DMS 273 (cell line): ENCODE measurements around the gene RIF1.
"Not testable (repeated sequence)": the region's sequence is repeated elsewhere in the genome, so short reads cannot be mapped to it uniquely, and the experiment has no call there.

Experiments
- DNase-seq: peaks from one replicate; lab custom pipeline; 2025; ENCODE audit not compliant: unreplicated experiment; lab: John Stamatoyannopoulos, UW

Gene RIF1

GRCh38 chr2:151408788-151409600 lies 708 bp upstream of the RIF1 start:
- DNase-seq = no peak

DNA sequence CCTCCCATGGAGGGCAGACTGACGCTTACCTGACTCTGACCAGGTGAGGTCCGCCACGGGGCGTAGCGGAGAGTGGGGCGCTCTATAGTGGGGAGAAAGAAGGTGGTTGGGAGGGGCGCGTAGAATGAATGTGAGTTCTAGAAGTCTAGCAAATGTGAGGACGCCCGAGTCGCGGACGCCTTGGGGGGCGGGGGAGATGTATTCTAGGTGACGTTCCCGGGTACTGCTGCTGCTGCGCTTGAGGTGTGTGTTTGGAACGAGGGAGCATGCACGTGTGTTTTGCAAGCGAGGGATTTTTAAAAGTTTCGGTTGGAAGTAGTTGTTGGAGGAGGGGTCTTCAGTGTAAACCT lies 758 bp downstream of the RIF1 start:
- DNase-seq = peak; percentile 73

DNA sequence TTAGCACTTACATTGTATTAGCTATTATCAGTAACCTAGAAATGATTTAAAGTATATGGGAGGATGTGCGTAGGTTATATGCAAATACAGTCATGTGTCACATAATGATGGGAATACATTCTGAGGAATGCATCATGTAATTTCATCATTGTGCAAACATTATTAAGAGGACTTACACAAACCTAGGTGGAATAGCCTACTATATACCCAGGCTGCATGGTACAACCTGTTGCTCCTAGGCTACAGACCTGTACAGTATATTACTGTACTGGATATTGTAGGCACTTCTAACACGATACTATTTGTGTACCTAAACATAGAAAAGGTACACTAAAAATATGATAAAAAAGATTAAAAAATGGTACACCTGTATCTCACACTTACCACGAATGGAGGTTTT lies 7.9 kb downstream of the RIF1 start:
- no peak for DNase-seq

DNA sequence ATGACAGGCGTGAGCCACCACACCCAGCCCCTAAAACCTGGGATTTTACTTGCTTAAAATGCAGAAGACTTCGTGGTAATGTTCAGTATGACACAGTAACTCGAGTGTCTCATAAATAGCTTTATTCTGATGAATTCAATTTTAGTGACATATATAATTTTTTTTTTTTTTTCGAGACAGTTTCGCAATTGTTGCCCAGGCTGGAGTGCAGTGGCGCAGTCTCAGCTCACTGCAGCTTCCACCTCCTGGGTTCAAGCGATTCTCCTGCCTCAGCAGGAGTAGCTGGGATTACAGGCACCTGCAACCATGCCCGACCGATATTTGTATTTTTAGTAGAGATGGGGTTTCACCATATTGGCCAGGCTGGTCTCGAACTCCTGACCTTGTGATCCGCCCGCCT lies 12.0 kb downstream of the RIF1 start:
- DNase-seq = not testable (repeated sequence)

DNA sequence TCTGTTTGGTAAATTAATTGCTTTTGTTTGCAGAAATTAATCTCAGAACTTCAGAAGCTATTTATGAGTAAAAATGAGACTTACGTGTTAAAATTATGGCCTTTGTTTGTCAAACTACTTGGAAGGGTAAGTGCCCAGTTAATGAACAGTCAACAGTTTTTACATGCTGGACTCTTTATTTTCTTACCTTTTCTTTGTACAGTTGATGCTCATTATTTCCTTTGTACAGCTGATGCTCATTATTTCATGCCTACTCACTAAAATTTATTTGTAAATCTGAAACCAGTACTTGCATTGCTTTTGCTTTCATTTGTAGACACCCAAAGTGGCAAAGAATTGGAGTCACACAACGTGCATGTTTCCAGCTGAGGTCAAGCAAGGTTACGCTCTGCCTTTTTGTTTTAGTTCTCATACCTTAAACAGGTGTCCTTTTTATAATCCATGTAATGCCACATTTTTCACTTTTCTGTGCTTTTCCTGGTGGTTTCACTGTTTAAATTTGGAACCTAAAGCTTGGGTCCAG lies 13.3 kb downstream of the RIF1 start:
- no peak for DNase-seq

DNA sequence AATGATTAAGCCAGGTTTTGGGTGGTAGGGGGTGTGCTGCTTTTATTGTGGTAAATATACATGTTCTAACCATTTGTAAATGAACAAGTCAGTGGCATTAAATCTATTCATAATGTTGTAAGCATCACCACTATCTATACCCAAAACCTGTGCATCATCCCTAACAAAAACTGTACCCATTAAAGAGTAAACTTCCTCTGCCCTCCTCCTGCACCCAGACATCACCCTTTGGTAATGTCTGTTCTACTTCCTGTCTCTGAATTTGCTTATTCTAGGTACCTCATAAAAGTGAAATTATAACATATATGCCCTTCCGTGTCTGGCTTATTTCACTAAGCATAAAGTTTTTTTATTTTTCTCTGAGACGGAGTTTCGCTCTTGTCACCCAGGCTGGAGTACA lies 14.1 kb downstream of the RIF1 start:
- DNase-seq = no peak

- DNase-seq = peak; percentile 32
These were observed 27.9 kb downstream of the RIF1 start for GRCh38 chr2:151437630-151438029.

- no peak for DNase-seq
These were observed 28.8 kb downstream of the RIF1 start for GRCh38 chr2:151438506-151438905.

GRCh38 chr2:151439127-151439526 lies 29.4 kb downstream of the RIF1 start:
- no peak for DNase-seq

- DNase-seq = no peak
These were observed 49.7 kb downstream of the RIF1 start for GRCh38 chr2:151459358-151459757.

DNA sequence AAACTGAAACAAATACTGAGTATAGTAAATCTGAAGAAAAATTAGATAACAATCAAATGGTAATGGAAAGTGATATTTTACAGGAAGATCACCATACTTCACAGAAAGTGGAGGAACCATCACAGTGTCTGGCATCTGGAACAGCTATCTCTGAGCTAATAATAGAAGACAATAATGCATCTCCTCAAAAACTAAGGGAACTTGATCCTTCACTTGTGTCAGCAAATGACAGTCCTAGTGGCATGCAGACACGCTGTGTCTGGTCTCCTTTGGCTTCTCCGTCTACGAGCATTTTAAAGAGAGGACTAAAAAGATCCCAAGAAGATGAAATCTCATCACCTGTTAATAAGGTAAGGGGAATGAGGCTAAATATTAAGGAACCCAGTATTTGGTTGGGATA lies 56.1 kb downstream of the RIF1 start:
- no peak for DNase-seq

- DNase-seq = no peak
These were observed 60.9 kb downstream of the RIF1 start for GRCh38 chr2:151470556-151470955.

GRCh38 chr2:151472966-151473365 lies 63.3 kb downstream of the RIF1 start:
- DNase-seq = no peak

- DNase-seq = no peak
These were observed 65.4 kb downstream of the RIF1 start for GRCh38 chr2:151475071-151475470.

- no peak for DNase-seq
These were observed 66.6 kb downstream of the RIF1 start for GRCh38 chr2:151476287-151476686.

GRCh38 chr2:151478011-151478410 lies 68.3 kb downstream of the RIF1 start:
- DNase-seq = no peak

- DNase-seq = no peak
These were observed 72.0 kb downstream of the RIF1 start for GRCh38 chr2:151481744-151482143.

DNA sequence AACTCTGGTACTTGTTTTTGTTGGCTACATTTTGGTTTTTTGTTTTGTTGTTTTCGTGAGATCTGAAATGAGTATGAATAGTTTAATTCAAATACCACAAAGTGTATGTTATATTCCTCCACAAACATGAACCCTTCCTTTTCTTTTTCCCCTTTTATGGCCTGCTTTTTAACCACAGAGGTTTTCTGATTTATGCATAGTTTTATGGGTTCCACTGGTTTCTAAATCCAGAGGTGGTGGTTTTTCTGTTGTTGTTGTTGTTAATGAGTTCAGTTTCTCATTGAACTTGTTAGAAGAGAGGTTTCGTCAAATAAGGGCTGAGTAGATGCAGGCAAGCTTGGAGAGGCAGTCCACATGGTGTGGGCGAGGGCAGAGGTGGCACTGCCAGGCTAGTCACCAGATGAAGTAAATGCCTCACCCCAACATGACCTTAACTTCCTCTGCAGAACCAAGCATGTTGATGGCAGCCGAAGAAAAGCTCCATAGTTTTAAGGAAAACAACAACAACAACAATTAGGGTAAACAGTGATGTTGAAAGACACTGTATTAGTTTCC lies 72.5 kb downstream of the RIF1 start:
- no peak for DNase-seq

DNA sequence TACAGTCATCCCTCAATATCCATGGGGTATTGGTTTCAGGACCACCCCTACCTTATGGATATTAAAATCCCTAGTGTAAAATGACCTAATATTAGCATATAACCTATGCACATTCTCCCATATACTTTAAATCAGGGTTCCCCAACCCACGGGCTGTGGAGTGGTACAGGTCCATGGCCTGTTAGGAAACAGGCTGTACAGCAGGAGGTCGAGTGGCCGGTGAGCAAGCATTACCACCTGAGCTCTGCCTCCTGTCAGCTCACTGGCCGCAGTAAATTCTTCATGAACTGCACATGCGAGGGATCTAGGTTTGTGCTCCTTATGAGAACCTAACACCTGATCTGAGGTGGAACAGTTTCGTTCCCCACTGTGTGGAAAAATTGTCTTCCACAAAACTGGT lies 73.8 kb downstream of the RIF1 start:
- no peak for DNase-seq

DNA sequence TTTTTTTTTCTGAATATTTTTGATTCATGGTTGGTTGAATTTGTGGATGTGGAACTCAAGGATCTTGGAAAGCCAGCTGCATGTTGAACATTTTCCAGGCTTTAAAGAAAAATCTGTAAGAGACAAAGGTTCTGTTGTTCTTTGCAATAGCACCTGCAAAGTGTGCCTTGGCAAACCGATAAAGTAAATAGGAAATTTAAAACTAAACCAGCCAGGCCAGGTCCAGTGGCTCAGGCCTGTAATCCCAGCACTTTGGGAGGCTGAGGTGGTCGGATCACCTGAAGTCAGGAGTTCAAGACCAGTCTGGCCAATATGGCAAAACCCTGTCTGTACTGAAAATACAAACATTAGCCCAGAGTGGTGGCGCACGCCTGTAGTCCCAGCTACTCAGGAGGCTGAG lies 74.4 kb downstream of the RIF1 start:
- no peak for DNase-seq

GRCh38 chr2:151486053-151486452 lies 76.4 kb downstream of the RIF1 start:
- no peak for DNase-seq

DNA sequence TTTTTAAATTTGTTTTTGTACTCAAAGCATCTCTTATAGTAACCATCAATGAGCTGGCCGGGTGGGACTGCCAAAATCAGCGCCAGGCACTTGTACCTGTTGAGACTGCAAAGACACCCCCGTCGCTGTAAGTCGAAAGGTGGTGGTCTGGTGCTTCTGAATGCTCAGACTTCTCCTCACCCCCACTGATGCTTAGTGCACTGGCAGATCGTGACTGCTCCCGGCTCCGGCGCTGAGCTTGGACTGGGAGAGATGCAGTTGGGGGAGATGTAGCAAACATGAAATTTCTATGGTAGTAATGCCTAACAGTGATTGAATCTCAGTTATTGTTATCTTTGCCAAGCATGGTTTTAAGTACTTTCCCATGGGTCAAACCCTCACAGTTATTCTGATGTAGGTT lies 80.6 kb downstream of the RIF1 start:
- DNase-seq = no peak

GRCh38 chr2:151491496-151491895 lies 81.8 kb downstream of the RIF1 start:
- DNase-seq = no peak
